WTC11 (cell line): Measurements from ENCODE around the gene KISS1R.

Experiments
- FOXP1 ChIP-seq: sonication (generic); formaldehyde crosslinking; IDR thresholded peaks from 2 replicates; pipeline ENCODE4 v1.8.0; 2022; ENCODE audit warnings: missing genetic modification reagents, mild to moderate bottlenecking, moderate library complexity, borderline replicate concordance
- SP1 ChIP-seq: sonication (generic); formaldehyde crosslinking; conservative IDR thresholded peaks from 2 replicates; pipeline ENCODE4 v1.8.1; 2022; ENCODE audit warnings: missing genetic modification reagents
- USF1 ChIP-seq: sonication (generic); formaldehyde crosslinking; IDR thresholded peaks from 2 replicates; pipeline ENCODE4 v1.8.0; 2022; ENCODE audit warnings: mild to moderate bottlenecking, missing genetic modification reagents
- TF ChIP-seq, protein P1 (sequence below): fragments of 200-600 bp; IDR thresholded peaks from 2 replicates; pipeline ENCODE4 v1.8.0; 2022; ENCODE audit warnings: antibody characterized with exemption

DNA sequence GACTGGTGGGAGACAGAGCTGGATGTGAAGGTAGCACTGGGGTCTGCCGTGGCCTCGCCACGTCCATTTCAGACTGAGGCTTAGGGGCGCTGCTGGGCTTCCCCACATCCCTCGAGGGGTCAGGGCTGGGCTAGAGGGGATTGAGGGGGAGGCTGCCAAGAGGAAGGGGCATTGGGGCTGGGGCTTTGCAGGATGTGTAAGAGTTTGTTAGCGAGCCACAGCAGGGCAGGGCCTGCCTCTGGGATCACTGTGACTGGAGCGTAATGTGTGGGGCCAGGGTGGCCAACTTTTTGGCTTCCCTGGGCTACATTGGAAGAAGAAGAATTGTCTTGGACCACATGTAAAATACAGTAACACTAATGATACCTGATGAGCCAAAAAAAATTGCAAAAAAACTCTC, 22.8 kb downstream of the KISS1R start:
- TF ChIP-seq SP1 (CRISPR knock-in tag) (no peak), USF1 (CRISPR knock-in tag) (no peak), FOXP1 (CRISPR knock-in tag) (no peak)
- TF ChIP-seq, protein P1, sequence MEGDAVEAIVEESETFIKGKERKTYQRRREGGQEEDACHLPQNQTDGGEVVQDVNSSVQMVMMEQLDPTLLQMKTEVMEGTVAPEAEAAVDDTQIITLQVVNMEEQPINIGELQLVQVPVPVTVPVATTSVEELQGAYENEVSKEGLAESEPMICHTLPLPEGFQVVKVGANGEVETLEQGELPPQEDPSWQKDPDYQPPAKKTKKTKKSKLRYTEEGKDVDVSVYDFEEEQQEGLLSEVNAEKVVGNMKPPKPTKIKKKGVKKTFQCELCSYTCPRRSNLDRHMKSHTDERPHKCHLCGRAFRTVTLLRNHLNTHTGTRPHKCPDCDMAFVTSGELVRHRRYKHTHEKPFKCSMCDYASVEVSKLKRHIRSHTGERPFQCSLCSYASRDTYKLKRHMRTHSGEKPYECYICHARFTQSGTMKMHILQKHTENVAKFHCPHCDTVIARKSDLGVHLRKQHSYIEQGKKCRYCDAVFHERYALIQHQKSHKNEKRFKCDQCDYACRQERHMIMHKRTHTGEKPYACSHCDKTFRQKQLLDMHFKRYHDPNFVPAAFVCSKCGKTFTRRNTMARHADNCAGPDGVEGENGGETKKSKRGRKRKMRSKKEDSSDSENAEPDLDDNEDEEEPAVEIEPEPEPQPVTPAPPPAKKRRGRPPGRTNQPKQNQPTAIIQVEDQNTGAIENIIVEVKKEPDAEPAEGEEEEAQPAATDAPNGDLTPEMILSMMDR, result no peak
